SJCRH30 (cell line): ENCODE measurements around the gene CHST1. TPM values are rescaled to one million over a fixed set of nuclear protein-coding genes. Genes with fewer than 3 reads are reported as not detected.

Experiments used
- total RNA-seq: library from RNA; depleted of rRNA; stranded (reverse); fragments of >200 nt; shearing (Covaris generic); gene quantifications from 2 replicates; pipeline ENCODE4 v1.2.3, GENCODE V29; 2014; rRNA removed

Gene CHST1
- total RNA-seq, 1 experiment from 2014 or later, result not detected

Other genes starting within 250 kb of the CHST1 start
- gene SLC35C1, start 139.5 kb upstream of the CHST1 start, total RNA-seq, result 2.5 and 3.3 TPM in 2 replicates
- 9.6 and 10.3 TPM in 2 replicates for gene CRY2, start 181.9 kb upstream of the CHST1 start, total RNA-seq
- 9.2 and 14.2 TPM in 2 replicates for gene MAPK8IP1, start 220.0 kb upstream of the CHST1 start, total RNA-seq
- 1.8 and 2.1 TPM in 2 replicates for gene FREY1, start 241.6 kb upstream of the CHST1 start, total RNA-seq